GM18507 (cell line): ENCODE data around the gene EIF4G3.
"Not testable (repeated sequence)": the region's sequence is repeated elsewhere in the genome, so short reads cannot be mapped to it uniquely, and the experiment has no call there.

Source experiments
- DNase-seq: peaks from one replicate; pipeline ENCODE4 v3.0.0; 2011; ENCODE audit warnings: low read depth; ENCODE audit not compliant: insufficient read length; ENCODE audit errors: extremely low spot score
- FAIRE-seq: peaks from 2 replicates; lab custom pipeline; 2011; peaks lifted over from hg19 to GRCh38; lab: Jason Lieb, UNC

The EIF4G3 gene

GRCh38 chr1:21089299-21089698, 87.4 kb downstream of the EIF4G3 start:
- no peak for FAIRE-seq
- no peak for DNase-seq

DNA sequence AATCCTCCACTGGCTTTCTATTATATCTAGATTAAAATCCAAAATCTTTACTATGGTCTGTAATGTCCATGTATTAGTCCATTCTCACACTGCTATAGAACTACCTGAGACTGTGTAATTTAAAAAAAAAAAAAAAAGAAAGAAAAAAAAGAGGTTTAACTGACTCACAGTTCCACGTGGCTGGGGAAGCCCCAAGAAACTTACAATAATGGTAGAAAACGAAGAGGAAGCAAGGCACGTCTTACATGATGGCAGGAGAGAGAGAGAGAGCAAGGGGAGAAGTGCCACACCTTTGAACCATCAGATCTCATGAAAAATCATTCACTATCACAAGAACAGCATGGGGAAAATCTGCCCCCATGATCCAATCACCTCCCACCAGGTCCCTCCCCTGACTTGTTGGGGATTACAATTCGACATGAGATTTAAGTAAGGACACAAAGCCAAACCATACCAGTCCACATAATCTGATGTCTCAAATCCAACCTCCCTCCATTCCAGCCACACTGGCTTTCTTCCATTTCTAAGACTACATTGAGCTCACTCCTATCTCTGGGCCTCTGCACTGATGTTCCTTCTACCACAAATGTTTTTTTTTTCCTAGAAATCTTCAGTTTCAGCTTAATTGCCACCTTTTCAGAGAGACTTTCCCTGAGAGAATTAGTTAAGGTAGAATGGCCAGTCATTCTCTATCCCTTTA, 92.4 kb downstream of the EIF4G3 start:
- FAIRE-seq, result no peak
- DNase-seq, result no peak

DNA sequence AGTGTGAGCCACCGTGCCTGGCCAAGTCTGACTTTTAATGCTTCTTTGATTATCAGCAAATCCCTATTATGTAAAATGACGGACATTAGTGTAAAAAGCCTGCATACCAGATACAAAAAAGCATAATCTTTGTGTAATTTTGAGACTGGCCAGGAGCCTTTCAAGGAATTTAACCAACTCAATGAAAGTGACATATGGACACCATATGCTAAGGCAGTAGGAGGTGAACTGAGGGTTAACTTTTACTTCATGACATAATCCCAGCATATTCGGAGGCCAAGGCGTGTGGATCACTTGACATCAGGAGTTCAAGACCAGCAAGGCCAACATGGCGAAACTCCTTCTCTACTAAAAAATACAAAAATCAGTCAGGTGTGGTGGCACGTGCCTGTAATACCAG, 94.6 kb downstream of the EIF4G3 start:
- FAIRE-seq, result no peak

DNA sequence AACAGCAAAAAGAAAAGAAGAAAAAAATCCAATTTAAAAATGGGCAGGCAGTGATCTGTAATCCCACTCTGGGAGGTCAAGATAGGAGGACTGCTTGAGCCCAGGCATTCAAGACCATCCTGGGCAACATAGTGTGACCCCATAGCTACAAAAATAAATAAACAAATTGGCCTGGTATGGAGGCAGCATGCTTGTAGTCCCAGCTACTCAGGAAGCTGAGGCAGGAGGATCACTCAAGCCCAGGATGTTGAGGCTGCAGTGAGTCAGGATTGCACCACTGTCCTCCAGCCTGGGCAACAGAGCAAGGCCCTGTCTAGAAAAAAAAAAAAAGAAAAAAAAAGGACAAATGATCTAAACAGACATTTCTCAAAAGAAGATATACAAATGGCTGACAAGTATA, 99.6 kb downstream of the EIF4G3 start:
- DNase-seq, result no peak
- no peak for FAIRE-seq

More for the DNA sequence above, 94.6 kb downstream of the EIF4G3 start:
- DNase-seq, result no peak

DNA sequence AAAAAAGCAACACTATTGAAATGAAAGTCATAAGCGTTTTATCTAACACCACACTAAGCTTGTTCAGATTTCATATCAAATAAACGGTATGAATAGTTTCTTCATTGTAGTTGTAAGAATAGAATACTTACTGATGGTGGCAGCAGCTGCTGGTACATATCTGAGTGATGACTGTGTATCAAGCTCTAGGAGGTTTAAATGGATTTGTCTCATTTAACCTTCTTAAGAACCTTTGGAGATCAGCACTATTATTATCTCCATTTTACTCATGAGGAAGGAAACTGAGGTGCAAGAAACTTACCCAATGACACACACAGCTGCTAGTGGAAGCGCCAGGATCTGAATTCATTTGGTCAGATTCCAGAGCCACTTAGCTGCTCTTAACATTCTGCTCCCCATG, 104.0 kb downstream of the EIF4G3 start:
- DNase-seq, result no peak
- FAIRE-seq, result no peak

DNA sequence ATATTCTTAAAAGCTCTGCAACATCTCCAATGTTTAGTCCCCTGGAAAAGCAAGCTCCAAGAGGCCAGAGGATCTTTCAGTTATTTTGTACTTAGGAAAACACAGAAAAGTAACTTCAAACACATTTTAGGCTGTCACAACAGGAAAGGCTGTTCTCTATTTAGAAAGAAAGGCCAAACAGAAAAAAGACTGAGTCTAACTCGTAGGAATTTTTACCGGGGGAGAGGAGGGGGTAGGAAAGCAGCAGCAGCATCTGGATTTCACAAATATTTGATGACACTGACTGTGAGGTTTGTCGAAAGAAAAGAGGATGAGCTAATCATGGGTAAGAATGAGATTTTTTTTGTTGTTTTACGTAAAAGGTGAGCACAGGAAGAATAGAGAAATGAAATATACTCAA, 107.1 kb downstream of the EIF4G3 start:
- DNase-seq, result no peak
- FAIRE-seq, result no peak

- FAIRE-seq (no peak), DNase-seq (no peak)
Observed at GRCh38 chr1:21068937-21069336, 107.8 kb downstream of the EIF4G3 start.

GRCh38 chr1:21067551-21068227, 109.0 kb downstream of the EIF4G3 start:
- DNase-seq (no peak), FAIRE-seq (no peak)

DNA sequence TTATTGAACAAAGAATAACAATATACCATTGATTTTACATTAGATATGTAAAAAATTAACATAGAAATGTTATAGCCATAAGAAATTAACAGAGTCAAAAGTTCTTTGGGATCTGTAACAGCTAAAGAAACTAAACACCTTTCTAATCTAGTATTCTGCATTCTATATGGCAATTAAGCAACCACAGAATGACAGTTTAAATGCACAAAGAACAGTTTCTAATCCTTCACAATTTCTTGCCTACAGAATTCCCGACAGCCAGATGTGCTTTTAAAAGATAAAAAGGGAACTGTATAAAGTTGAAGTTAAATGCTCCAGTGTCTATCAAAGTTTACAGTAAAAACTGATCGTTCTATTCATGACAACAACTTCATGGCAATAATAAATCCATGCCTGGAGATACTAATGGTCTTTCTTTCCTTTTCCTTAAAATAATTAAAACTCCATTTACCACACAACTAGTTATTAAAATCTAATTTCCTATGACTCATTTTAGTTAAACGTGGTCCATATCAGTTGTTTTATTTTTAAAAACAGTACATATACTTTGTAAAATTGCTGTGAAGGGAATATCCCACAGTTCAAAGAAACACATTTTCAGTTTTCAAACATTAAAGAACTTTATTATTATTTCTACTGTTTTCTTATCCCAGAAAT, 110.2 kb downstream of the EIF4G3 start:
- FAIRE-seq, result no peak
- DNase-seq, result no peak

- DNase-seq, result no peak
- no peak for FAIRE-seq
Observed at GRCh38 chr1:21065851-21066250, 110.8 kb downstream of the EIF4G3 start.

DNA sequence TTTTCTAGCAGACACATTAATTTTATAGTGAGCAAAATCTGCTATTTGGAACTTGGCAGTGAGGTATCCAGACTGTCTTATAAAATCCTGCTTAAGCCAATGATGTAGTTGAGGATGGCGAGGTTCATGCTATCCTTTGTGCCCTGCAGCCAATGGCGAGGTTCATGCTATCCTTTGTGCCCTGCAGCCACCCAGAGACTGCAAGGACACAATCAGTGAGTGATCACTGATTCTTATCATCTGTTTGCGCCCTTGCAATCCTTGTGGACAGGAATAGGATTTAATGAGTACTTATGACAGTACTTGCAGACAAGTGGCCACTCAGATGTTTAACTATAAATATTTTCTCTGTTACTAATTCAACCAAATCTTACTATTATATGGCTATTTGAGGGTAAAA, 112.6 kb downstream of the EIF4G3 start:
- no peak for DNase-seq
- FAIRE-seq, result no peak

DNA sequence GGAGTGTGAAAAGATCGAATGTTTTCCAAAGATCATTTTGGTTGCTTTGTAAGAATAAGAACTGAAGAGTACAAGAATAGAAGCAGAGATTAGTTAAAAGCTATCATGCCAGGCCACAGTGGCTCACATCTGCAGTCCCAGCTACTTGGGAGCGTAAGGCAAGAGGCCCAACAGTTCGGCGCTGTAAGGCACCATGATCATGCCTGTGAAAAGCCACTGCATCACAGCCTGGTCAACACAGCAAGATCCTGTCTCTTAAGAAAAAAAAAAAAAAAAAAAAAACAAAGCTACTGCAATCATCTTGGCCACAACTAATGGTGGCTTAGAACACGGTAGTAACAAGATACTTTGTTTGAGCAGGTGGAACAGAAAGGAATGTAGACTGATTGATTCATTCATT, 116.2 kb downstream of the EIF4G3 start:
- FAIRE-seq, result no peak
- DNase-seq, result no peak

DNA sequence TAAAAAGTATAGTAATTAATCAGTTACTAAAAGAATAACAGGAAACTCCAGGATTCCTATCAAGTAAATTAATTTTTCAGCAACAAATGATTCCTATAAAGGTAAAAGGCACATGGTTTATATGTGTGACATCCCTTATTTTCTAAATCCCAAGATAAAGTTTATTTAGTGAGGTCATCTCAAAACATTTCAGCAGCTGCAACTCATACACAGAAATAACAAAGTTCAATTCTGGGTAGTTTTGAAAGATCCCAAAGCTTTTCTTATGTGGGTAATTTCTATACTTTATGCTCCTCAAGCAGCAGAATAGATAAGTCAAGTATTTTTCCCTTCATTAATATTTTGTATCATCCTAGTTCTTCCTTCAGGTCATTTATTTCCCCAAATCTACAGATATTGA, 117.7 kb downstream of the EIF4G3 start:
- FAIRE-seq (no peak), DNase-seq (no peak)

DNA sequence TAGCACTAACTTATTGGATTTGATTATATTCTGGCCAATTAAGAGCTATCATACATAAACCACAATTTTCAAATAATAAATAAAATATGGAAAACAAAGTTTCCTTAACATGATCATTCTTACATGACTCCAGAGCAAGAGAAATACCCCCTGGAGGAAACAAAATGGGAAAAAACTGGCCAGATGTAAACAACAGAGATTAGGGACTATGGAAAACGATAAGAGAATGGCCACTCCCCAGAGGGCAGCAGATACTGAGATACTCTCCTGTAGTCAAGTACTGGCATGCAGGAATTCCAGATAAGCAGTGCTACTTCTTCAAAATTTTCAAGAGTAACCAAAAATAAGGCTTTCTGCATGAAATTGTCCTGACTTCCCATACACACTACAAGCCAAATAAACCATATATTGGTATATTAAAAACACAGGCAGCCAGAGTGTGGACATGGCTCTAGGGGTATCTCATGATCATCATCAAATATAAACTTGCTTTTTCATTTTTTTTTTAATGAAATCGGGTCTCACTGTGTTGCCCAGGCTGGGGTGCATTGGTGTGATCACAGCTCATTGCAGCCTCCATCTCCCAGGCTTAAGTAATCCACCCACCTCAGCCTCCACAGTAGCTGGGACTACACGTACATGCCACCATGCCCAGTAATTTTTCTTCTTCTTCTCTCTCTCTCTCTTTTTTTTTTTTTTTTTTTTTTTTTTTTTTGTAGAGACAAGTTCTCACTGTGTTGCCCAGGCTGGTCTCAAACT, 118.5 kb downstream of the EIF4G3 start:
- DNase-seq (no peak), FAIRE-seq (no peak)

GRCh38 chr1:21053189-21053928, 123.3 kb downstream of the EIF4G3 start:
- not testable (repeated sequence) for FAIRE-seq, DNase-seq

- FAIRE-seq, result no peak
Observed at GRCh38 chr1:21052034-21052433, 124.7 kb downstream of the EIF4G3 start.

GRCh38 chr1:21051177-21051825, 125.4 kb downstream of the EIF4G3 start:
- DNase-seq, result no peak
- peak; percentile 5 for FAIRE-seq

More at GRCh38 chr1:21052034-21052433, 124.7 kb downstream of the EIF4G3 start:
- no peak for DNase-seq

DNA sequence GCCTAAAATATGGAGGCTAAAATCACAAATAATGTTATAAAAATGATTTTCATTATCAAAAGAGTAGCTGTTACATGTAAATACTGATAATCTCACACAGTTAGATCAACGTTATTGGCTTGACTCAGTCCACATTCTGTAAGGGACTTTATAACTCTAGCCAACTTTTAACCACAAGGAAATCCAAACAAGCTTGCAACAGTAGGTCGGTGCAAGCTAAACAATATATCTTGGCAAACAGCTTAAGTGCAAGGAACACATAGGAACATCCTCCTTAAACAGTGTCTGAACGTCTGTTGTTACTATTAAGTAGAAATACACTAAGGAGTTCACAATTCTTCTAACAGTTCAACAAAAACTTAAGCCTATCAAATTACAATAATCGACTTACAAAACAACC, 126.7 kb downstream of the EIF4G3 start:
- DNase-seq (no peak), FAIRE-seq (no peak)

DNA sequence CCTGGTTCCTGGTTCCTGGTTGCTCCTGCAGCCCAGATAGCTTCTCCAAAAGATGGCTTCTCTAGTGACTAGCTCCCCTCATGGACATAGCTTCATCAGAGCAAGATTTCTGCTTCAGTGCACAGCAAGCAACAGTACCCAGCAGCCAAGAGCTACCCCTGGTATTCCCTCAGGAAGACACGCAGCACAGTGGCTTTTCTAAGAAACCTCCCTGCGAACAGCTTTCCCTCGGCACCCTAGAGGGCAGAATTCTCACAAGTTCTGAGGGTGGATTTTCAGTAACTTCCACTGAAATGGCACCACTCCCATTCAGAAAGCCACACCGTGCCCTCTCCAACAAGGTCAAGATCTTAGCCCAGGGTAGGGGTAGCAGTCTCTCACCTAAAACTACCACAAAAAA, 128.2 kb downstream of the EIF4G3 start:
- FAIRE-seq, result no peak

More for the DNA sequence above, 128.2 kb downstream of the EIF4G3 start:
- DNase-seq, result no peak
